ENCODE results near the gene LAG3. TPM values are rescaled to one million over a fixed set of nuclear protein-coding genes. Genes with fewer than 3 reads are reported as not detected.

LAG3 gene
- total RNA-seq, 1 experiment from 2014 or later: 0.58 TPM

DNA sequence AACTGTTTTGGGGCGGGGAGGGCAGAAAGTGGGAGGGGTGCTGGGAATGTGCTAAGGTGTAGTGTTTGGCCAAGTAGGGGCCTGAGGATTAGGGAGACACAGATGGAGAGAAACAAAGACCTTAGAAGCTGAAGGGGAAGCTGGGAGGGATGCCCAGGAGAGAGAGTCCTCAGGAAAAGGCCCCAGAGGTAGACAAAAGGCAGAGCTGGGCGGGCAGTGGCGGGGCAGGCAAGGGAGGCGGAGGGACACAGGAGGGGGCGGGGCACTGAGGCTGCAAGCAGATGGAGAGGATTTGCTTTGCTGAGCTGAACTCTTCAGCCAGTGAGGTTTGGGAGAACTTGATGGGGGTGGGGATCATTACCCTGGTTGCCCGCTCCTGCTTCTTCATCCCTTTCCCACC, 3.3 kb upstream of the LAG3 start:
- intact Hi-C loops (cut with micrococcal nuclease): no loop called here
- TF ChIP-seq, protein P1, sequence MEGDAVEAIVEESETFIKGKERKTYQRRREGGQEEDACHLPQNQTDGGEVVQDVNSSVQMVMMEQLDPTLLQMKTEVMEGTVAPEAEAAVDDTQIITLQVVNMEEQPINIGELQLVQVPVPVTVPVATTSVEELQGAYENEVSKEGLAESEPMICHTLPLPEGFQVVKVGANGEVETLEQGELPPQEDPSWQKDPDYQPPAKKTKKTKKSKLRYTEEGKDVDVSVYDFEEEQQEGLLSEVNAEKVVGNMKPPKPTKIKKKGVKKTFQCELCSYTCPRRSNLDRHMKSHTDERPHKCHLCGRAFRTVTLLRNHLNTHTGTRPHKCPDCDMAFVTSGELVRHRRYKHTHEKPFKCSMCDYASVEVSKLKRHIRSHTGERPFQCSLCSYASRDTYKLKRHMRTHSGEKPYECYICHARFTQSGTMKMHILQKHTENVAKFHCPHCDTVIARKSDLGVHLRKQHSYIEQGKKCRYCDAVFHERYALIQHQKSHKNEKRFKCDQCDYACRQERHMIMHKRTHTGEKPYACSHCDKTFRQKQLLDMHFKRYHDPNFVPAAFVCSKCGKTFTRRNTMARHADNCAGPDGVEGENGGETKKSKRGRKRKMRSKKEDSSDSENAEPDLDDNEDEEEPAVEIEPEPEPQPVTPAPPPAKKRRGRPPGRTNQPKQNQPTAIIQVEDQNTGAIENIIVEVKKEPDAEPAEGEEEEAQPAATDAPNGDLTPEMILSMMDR (IDR thresholded peaks at IDR 0.05; ENCODE audit: unreplicated experiment): no peak
- Mint-ChIP-seq H3K27me3 (ENCODE audit: insufficient read depth, unreplicated experiment) (no peaks in the 10 kb centered on the region), H3K27ac (ENCODE audit: low read depth, unreplicated experiment) (peak overlapping the region; percentile 83), H3K4me1 (ENCODE audit: insufficient read depth, unreplicated experiment) (peaks cover 60% of the 10 kb centered on the region), H3K36me3 (ENCODE audit: insufficient read depth, unreplicated experiment) (peaks cover 15% of the 10 kb centered on the region), H3K4me3 (ENCODE audit: unreplicated experiment) (peak overlapping the region; percentile 84), H3K9me3 (ENCODE audit: unreplicated experiment) (no peaks in the 10 kb centered on the region)
- no peak for DNase-seq (ENCODE audit: unreplicated experiment)
- CTCF ChIA-PET: interaction anchor here (4.5 to 7.8 kb wide), 2 partner anchors 7 to 15 kb away, joined by 43 to 174 read pairs; partner anchors contain the start of gene MLF2
- no TSS peak for BruUV-seq (replicated peaks)
- POLR2A ChIA-PET: interaction anchor here (1.2 to 1.4 kb wide), 2 partner anchors 16 to 45 kb away, joined by 4 to 9 read pairs; partner anchors contain the start of genes COPS7A and MLF2

DNA sequence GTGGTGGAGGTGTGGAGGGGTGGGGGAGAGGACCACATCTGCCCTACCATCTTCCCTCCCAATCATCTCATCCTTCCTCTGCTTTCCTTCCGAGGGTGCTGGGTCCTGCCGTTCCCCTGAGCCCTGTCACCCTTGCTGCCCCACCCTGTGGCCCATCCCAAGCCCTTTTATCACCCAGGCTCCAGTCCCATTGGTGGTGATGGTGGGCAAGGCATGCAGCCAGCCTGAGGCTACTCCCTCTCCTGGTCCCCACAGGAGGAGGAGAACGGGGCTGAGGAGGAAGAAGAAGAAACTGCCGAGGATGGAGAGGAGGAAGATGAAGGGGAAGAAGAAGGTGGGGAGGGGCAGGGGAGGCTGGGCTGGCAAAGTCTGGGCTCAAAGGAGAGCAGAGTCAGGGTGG, 2.7 kb upstream of the LAG3 start:
- H3K9me3 Mint-ChIP-seq (ENCODE audit: unreplicated experiment): no peaks in the 10 kb centered on the region
- no peak overlapping the region for H3K27ac Mint-ChIP-seq (ENCODE audit: low read depth, unreplicated experiment)
- peaks cover 15% of the 10 kb centered on the region for H3K36me3 Mint-ChIP-seq (ENCODE audit: insufficient read depth, unreplicated experiment)
- no peak overlapping the region for H3K4me3 Mint-ChIP-seq (ENCODE audit: unreplicated experiment)
- intact Hi-C loops (cut with micrococcal nuclease): no loop called here
- TF ChIP-seq, protein P1 (IDR thresholded peaks at IDR 0.05; ENCODE audit: unreplicated experiment): no peak
- ChIA-PET CTCF (interaction anchor here (0.7 to 7.8 kb wide), 3 partner anchors 9 to 81 kb away, joined by 3 to 174 read pairs (median 3); partner anchors contain the start of gene MLF2), POLR2A (interaction anchor here (1.4 kb wide), 1 partner anchor 17 kb away, joined by 9 read pairs; the partner anchor contains the start of gene MLF2)
- no peak for DNase-seq (ENCODE audit: unreplicated experiment)
- BruUV-seq (replicated peaks): no TSS peak
- no peaks in the 10 kb centered on the region for H3K27me3 Mint-ChIP-seq (ENCODE audit: insufficient read depth, unreplicated experiment)
- peaks cover 53% of the 10 kb centered on the region for H3K4me1 Mint-ChIP-seq (ENCODE audit: insufficient read depth, unreplicated experiment)

DNA sequence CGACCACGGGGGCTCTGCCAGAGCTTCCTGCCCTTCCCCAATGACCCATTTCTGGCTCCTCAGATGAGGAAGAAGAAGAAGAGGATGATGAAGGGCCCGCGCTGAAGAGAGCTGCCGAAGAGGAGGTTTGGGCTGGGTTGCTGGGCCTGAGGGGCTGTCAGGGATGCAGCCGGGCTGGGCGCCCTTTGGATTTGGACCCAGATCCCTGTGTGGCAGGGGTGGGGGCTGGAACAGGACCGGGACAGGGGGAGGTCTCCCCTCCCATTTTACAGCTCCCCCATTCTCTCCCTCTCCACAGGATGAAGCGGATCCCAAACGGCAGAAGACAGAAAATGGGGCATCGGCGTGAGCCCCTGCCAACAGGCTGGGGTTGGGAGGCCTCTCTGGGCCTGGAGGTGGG, 2.2 kb upstream of the LAG3 start:
- CTCF ChIA-PET: interaction anchor here (0.7 to 7.8 kb wide), 3 partner anchors 9 to 81 kb away, joined by 3 to 174 read pairs (median 3); partner anchors contain the start of gene MLF2
- peak overlapping the region; percentile 88 for H3K27ac Mint-ChIP-seq (ENCODE audit: low read depth, unreplicated experiment)
- no peaks in the 10 kb centered on the region for H3K27me3 Mint-ChIP-seq (ENCODE audit: insufficient read depth, unreplicated experiment)
- POLR2A ChIA-PET: interaction anchor here (1.4 kb wide), 1 partner anchor 17 kb away, joined by 9 read pairs; the partner anchor contains the start of gene MLF2
- no TSS peak for BruUV-seq (replicated peaks)
- peaks cover 49% of the 10 kb centered on the region for H3K4me1 Mint-ChIP-seq (ENCODE audit: insufficient read depth, unreplicated experiment)
- H3K36me3 Mint-ChIP-seq (ENCODE audit: insufficient read depth, unreplicated experiment): peaks cover 15% of the 10 kb centered on the region
- no peak overlapping the region for H3K4me3 Mint-ChIP-seq (ENCODE audit: unreplicated experiment)
- no peaks in the 10 kb centered on the region for H3K9me3 Mint-ChIP-seq (ENCODE audit: unreplicated experiment)
- TF ChIP-seq, protein P1 (IDR thresholded peaks at IDR 0.05; ENCODE audit: unreplicated experiment): no peak
- intact Hi-C loops (cut with micrococcal nuclease): no loop called here
- DNase-seq (ENCODE audit: unreplicated experiment): no peak

DNA sequence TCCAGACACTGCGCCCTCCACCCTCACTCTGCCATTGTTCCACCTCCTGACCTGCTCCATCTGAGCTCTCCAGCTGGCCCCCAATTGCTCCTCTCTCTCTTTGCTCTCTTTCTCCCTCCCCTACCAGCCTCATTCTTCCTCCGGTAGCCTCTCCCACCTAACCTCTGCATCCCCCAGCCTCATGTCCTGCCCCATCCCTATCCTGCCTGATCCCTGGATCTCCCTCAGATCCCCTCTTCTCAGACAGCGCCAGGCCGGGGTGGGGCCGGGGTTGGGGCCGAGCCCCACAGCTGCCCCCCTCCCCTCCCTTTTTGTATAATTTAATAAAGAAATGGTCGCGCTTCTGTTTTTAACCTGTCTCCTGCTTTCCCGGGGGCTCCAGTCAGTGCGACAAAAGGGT, 1.7 kb upstream of the LAG3 start:
- CTCF ChIA-PET: interaction anchor here (0.9 to 7.8 kb wide), 3 partner anchors 8 to 17 kb away, joined by 3 to 174 read pairs (median 9); partner anchors contain the start of gene MLF2
- TF ChIP-seq, protein P1 (IDR thresholded peaks at IDR 0.05; ENCODE audit: unreplicated experiment): no peak
- intact Hi-C loops (cut with micrococcal nuclease): no loop called here

More for the DNA sequence above, 1.7 kb upstream of the LAG3 start:
- no peak for DNase-seq (ENCODE audit: unreplicated experiment)
- H3K36me3 Mint-ChIP-seq (ENCODE audit: insufficient read depth, unreplicated experiment): peaks cover 15% of the 10 kb centered on the region
- peak overlapping the region; percentile 88 for H3K27ac Mint-ChIP-seq (ENCODE audit: low read depth, unreplicated experiment)
- no peaks in the 10 kb centered on the region for H3K9me3 Mint-ChIP-seq (ENCODE audit: unreplicated experiment)
- H3K27me3 Mint-ChIP-seq (ENCODE audit: insufficient read depth, unreplicated experiment): no peaks in the 10 kb centered on the region
- H3K4me3 Mint-ChIP-seq (ENCODE audit: unreplicated experiment): no peak overlapping the region
- POLR2A ChIA-PET: interaction anchor here (0.5 to 1.7 kb wide), 3 partner anchors 17 to 81 kb away, joined by 4 to 13 read pairs (median 5); partner anchors contain the start of genes CDCA3 and MLF2
- BruUV-seq (replicated peaks): no TSS peak
- peaks cover 44% of the 10 kb centered on the region for H3K4me1 Mint-ChIP-seq (ENCODE audit: insufficient read depth, unreplicated experiment)
